Lower leg skin (tissue), 4 donors: Measurements from ENCODE around the gene PRR5. TPM values are rescaled to one million over a fixed set of nuclear protein-coding genes. Genes with fewer than 3 reads are reported as not detected.
A peak's percentile ranks its signal among the peaks of the same experiment; 100 is the strongest.

Source experiments
- DNase-seq, 2 donors: peaks; one replicate each; pipeline ENCODE4 v3.0.0-alpha.2; 2019; ENCODE audit warnings: low spot score in 2 of 2
- H3K4me3 ChIP-seq: fragments of 200-600 bp; sonication (generic); 2 replicates; pipeline ENCODE4 v1.5.1; 2017; ENCODE audit warnings: mild to moderate bottlenecking, low read depth; ENCODE audit not compliant: poor library complexity, severe bottlenecking
- CTCF ChIP-seq, 3 donors: fragments of 450-650 bp; IDR thresholded peaks; one replicate each; pipeline ENCODE4 v1.5.1; 2016; ENCODE audit warnings: antibody characterized with exemption in 3 of 3, mild to moderate bottlenecking in 3 of 3, moderate library complexity in 2 of 3
- POLR2A ChIP-seq, 2 donors: fragments of 450-650 bp; IDR thresholded peaks; one replicate each; pipeline ENCODE4 v1.6.1; 2016 to 2017; ENCODE audit warnings: antibody characterized with exemption in 2 of 2, mild to moderate bottlenecking in 1 of 2, moderate library complexity in 1 of 2
- WGBS, 2 donors: methylation state at CpG; one replicate each; pipeline ENCODE4 v1.1.5; 2018; 5-methylcytosine and 5-hydroxymethylcytosine counted together
- intact Hi-C: fragments of 100-400 bp; cut with DNase I; formaldehyde crosslinking; loops from one replicate; pipeline ENCODE4 v1.15.0; 2023; ENCODE audit warnings: low total_unique reads
- total RNA-seq, 4 donors: library from RNA; depleted of rRNA; stranded (reverse); fragments of >200 nt; gene quantifications; one replicate each; pipeline ENCODE4 v1.1.0, GENCODE V29; 2016

Gene PRR5
- total RNA-seq, 4 donors from 2014 or later: 18.7 to 28.4 (median 19.6) TPM

GRCh38 chr22:44661070-44661469, 40.9 kb upstream of the PRR5 start:
- WGBS, 2 donors: 54 to 60% methylated on average over 13 to 14 of the region's 14 CpGs
- no peak overlapping the region for H3K4me3 ChIP-seq
- no peak for TF ChIP-seq POLR2A (IDR thresholded peaks at IDR 0.05)
- intact Hi-C loops: no loop called here
- DNase-seq: no peak

DNA sequence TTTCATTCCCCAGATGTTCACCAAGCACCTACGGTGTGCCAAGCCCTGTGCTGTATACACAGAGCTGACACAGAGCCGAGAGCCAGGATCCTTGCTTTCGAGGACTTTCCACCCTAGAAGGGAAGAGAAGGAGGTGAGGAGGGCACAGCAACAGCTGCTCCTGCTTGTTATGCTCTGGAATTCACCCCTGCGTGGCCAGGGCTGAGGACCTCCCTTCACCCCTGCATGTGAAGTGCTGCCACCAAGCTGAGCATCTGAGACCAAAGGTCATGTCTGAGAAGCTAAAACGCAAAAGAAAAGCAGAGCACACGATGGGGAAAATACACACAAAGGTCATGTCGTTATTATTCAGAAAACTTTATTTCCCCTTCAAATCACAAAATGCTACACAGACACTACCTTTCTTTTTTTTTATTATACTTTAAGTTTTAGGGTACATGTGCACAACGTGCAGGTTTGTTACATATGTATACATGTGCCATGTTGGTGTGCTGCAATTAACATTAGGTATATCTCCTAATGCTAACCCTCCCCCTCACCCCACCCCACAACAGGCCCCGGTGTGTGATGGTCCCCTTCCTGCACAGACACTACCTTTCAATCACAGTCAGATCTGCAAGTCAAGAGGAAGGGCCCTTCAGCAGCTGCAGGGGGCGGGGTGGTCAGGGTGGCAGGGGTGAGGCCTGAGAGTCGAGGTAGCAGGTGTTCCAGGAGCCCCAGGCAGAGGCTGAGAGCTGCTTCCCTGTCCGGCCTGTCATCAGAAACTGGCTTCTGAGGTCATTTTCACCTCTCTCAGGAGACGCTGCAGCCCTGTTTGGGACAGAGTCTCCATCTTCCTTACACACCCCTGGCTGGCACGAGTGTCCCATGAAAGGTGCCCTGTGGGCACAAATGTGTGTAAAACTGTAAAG, 40.1 kb upstream of the PRR5 start:
- intact Hi-C loops: no loop called here
- no peak overlapping the region for H3K4me3 ChIP-seq
- 67% methylated on average over 12 to 14 of the region's 14 CpGs for WGBS, 2 donors
- DNase-seq: no peak
- TF ChIP-seq CTCF (IDR thresholded peaks at IDR 0.05) (no peak), POLR2A (IDR thresholded peaks at IDR 0.05) (no peak)

GRCh38 chr22:44663256-44663999, 38.6 kb upstream of the PRR5 start:
- WGBS, 2 donors: 84 to 92% methylated on average over 5 of the region's 5 CpGs
- DNase-seq: no peak
- intact Hi-C loops: no loop called here
- no peak overlapping the region for H3K4me3 ChIP-seq
- TF ChIP-seq POLR2A (IDR thresholded peaks at IDR 0.05) (no peak), CTCF (IDR thresholded peaks at IDR 0.05) (no peak)

DNA sequence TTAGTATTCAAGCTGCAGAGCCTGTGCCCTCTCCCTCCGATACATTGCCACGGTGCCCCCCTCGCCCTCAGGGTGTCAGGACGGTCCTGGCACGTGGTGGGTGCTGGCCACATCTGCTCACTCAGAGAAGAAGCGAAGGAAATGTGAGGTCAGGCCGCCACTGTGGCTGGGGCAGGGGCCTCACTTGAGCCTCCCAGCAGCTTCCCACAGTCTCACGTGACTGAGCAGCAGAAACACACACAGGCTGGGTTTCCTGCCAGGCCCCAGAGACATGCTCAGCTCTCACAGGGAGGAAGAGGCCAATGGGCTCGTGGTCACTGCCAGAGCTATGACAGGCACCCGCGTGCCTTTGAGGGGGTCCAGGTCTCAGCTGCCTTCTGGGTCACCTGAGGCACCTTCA, 37.9 kb upstream of the PRR5 start:
- intact Hi-C loops: no loop called here
- WGBS, 2 donors: 46 to 53% methylated on average over 11 of the region's 11 CpGs
- TF ChIP-seq CTCF (IDR thresholded peaks at IDR 0.05): no peak
- TF ChIP-seq POLR2A (IDR thresholded peaks at IDR 0.05): no peak
- H3K4me3 ChIP-seq: no peak overlapping the region
- peak; percentile 74 to 93 for DNase-seq

DNA sequence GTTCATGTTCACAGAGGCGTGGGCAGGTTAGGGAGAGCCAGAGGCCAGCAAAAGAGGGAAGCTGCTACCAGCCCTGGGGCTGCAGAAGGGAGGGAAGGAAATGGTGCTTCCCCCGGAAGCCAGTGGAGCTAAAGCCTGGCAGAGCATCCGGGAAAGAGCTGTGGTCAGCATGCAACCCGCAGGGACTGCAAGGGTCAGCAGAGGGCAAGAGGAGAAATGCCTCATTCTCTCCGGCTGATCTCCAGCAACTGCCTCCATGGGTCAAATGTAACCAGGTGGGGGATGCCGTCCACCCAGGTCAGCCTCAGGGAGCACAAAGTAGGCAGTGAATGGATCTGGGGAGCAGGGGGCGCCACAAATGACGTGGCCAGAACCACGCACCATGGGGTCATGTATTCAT, 36.9 kb upstream of the PRR5 start:
- DNase-seq: no peak
- no peak for TF ChIP-seq POLR2A (IDR thresholded peaks at IDR 0.05)
- TF ChIP-seq CTCF (IDR thresholded peaks at IDR 0.05): no peak
- intact Hi-C loops: no loop called here
- H3K4me3 ChIP-seq: no peak overlapping the region
- 61 to 66% methylated on average over 9 of the region's 9 CpGs for WGBS, 2 donors

DNA sequence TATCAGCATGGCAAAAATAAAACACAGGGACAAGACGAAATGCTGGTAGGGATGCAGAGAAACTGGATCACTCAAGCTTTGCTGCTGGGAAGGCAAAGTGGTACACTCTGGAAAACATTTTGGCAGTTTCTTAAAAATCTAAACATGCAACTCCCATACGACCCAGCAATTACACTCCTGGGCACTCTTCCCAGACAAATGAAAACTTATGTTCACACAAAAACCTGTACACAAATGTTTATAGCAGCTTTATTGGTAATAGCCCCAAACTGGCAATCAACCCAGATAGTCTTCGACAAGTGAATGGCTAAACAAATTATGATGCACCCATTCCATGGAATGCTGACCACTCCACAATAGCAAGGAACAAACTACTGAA, 35.8 kb upstream of the PRR5 start:
- intact Hi-C loops: no loop called here
- TF ChIP-seq CTCF (IDR thresholded peaks at IDR 0.05) (no peak), POLR2A (IDR thresholded peaks at IDR 0.05) (no peak)
- WGBS, 2 donors: 29 to 43% methylated on average over 3 of the region's 3 CpGs
- DNase-seq: no peak
- H3K4me3 ChIP-seq: no peak overlapping the region
